GM19324 (cell line): ENCODE data around the gene IRAK2.

Experiments
- ATAC-seq: cut with Tn5 transposase; IDR thresholded peaks from one replicate; pipeline ENCODE4 v1.9.1; 2021; ENCODE audit warnings: mild to moderate bottlenecking, moderate library complexity; ENCODE audit not compliant: unreplicated experiment, low FRiP score

IRAK2 gene

GRCh38 chr3:10187290-10187876, 22.7 kb downstream of the IRAK2 start:
- no peak for ATAC-seq

GRCh38 chr3:10187944-10188343, 23.2 kb downstream of the IRAK2 start:
- ATAC-seq, result no peak

- ATAC-seq, result no peak
Observed at GRCh38 chr3:10188804-10189556, 24.3 kb downstream of the IRAK2 start.

- ATAC-seq, result no peak
Observed at GRCh38 chr3:10189557-10190354, 25.0 kb downstream of the IRAK2 start.

GRCh38 chr3:10192953-10193691, 28.4 kb downstream of the IRAK2 start:
- ATAC-seq, result peak; percentile 44

GRCh38 chr3:10193692-10194327, 29.1 kb downstream of the IRAK2 start:
- ATAC-seq, result no peak

- ATAC-seq, result no peak
Observed at GRCh38 chr3:10194328-10195071, 29.8 kb downstream of the IRAK2 start.

- ATAC-seq, result no peak
Observed at GRCh38 chr3:10195366-10196089, 30.8 kb downstream of the IRAK2 start.

GRCh38 chr3:10196389-10197052, 31.8 kb downstream of the IRAK2 start:
- ATAC-seq, result no peak

GRCh38 chr3:10198226-10198625, 33.5 kb downstream of the IRAK2 start:
- ATAC-seq, result no peak

GRCh38 chr3:10198761-10199649, 34.3 kb downstream of the IRAK2 start:
- ATAC-seq, result peak; percentile 71

GRCh38 chr3:10204921-10205320, 40.2 kb downstream of the IRAK2 start:
- ATAC-seq, result no peak

GRCh38 chr3:10205451-10206165, 40.9 kb downstream of the IRAK2 start:
- no peak for ATAC-seq

- ATAC-seq, result no peak
Observed at GRCh38 chr3:10206166-10206511, 41.4 kb downstream of the IRAK2 start.

- ATAC-seq, result no peak
Observed at GRCh38 chr3:10213156-10213792, 48.6 kb downstream of the IRAK2 start.

- no peak for ATAC-seq
Observed at GRCh38 chr3:10215578-10216368, 51.1 kb downstream of the IRAK2 start.
